GM19468 (cell line): Measurements from ENCODE around the gene BDKRB1.

ENCODE experiments used
- ATAC-seq: cut with Tn5 transposase; IDR thresholded peaks from one replicate; pipeline ENCODE4 v1.9.1; 2021; ENCODE audit warnings: mild to moderate bottlenecking, moderate library complexity, moderate number of reproducible peaks; ENCODE audit not compliant: unreplicated experiment; ENCODE audit errors: extremely low read depth

The BDKRB1 gene

DNA sequence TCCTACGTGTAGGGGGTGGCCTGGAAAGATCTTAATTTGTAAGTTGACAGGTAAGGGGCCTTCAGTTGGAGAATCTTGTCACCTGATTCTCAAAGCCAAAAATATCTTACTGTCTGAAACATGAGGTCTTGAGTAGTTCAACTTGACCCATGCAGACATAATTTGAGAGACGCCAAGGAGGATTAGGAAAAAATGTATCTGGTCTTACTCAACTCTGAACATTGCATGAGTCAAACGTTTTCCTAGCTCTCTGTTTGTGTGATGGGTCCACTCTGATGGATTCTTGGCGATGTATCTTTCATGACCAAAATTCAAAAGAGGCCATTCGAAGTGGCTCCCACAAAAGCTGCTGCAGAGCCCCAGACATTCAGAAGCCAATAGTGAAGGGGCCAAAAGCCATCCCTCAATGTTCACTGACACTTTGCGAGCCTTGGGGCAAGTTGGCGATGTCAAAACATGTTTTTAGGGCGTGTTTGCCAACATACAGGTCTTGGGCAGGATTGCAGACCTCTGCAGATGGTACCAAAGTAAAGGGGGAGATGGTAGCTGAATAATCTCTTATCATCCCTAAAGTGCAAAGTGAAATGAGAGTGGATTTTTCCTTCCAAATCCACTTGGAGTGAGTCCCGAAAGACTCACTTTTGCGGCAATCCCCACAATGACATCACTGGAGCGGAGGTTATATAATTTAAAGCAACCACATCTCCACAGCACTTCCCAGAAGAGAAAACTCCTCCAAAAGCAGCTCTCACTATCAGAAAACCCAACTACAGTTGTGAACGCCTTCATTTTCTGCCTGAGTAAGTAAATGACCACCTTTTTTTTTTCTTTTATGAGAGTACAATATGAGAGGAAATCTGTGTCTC is at the start of gene BDKRB1:
Gene BDKRB1, plus strand, starts transcription at position 710 of the 866 bp plus-strand sequence. CDS start 7,473 bp downstream, outside the sequence.
- no peak for ATAC-seq

DNA sequence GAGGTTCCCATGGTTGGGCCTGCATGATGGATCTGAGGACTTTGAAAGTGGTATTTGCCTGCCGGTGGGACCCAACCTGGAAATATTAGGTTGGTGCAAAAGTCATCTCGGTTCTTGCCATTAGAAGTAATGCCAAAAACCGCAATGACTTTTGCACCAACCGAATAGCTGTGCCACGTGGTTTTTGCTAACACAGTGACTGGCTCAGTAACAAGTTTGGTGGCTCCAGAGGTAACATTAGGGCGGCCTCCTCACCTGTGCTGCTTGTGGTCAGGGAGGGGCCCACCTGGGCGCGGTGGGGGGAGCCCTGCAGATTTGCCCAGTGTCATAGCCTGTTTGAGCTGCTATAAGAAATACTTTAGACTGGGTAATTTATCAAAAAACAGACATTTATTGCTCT is 49.5 kb upstream of the BDKRB1 start:
- ATAC-seq, result no peak

DNA sequence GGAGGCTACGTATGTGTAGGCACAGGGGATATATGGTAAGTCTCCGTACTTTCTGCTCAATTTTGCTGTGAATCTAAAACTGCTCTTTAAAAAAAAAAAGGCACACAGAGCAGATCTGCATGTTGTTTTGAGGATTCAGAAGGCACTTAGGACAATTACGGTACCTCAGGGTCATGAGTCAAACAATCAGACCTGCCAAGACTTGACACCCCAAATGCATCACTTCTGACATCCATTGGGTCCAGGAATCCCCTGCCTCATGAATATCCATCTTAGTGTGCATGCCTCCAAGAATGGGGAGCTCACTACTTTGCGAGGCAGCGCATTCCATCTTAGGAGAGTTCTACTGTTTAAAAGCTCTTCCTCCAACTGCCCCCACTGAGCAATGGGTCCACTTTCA is 48.3 kb upstream of the BDKRB1 start:
- ATAC-seq, result no peak

DNA sequence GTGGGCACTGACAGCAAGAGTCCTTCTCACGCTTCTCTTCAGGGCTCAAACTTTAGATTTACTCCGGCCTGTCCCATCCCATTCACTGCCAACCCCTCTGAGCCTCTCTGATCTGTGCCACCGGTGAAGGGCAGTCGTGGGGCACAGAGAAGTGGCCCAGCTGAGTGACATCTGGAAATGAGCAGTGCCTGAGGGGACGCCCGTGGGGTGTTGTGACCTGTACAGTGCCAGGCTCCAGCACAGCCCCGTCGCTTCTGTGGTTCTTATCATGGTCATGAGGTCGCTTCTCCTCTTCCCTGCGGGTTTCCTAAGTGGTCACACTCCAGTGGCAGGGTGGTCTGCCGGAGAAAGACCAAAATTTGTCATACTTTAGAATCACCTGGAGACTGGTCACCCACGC is 47.3 kb upstream of the BDKRB1 start:
- no peak for ATAC-seq

DNA sequence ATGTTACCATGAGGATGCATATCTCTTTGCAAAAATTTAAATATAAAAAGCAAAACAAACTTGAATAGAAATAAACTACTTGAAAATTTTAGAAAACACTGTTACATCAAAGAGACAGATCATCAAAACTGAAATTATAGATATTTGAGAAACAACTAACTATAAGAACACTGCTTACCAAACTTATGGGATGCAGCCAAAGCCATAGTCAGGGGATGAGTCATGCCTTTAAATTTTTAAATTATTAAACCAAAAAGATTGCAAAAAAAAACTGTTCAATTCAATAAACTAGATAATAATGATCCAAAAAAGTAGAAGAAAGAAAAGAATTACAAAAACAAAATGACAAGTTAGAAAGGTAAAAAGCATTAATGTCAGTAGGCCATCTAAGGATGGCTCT is 43.9 kb upstream of the BDKRB1 start:
- no peak for ATAC-seq

DNA sequence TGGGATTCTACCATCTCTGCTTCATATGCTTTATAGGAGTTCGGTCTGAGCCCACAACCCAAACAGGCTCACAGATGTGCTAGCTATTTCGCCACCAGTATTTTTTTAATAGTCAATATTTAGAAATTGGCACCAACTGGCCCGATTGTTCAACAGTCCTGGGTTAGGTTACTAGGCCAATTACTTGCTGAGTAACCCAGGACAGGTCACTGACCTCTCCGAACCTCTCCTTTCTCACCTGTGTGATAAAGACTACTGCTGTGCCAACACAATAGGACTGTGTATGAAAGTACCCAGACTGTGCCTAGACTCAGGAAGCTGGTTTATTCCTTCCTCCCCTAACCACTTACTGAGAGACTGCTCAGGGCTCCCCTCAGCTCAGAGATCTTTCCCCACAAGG is 43.1 kb upstream of the BDKRB1 start:
- no peak for ATAC-seq

DNA sequence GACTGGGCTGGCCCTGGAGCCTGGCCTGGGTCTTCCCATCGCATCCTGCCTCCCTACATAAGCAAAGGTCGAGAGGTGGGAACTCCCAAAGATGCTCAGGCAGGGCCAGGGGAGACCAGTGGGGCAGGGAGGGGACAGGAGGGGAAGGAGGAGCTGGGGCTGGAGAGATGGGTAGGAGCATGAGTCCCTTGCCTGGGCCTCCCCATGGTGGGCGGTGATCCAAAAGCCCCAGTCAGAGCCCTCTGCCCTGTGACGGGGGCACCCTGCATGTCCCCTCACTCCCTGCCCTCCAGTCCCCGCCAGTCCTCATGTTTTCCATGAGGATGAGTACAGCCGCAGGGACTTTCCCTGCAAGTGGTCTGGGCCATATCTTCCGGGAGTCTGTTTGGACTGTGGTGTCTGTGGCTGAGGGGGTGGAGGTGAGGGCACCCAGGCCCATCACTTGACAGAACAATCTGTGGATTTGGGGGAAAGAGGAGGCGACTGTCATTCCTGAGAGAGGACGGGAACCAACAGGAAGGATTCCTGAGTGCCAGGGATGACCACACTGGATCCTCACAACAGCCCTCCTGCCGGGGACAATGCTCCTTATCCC is 42.0 kb upstream of the BDKRB1 start:
- ATAC-seq, result no peak

DNA sequence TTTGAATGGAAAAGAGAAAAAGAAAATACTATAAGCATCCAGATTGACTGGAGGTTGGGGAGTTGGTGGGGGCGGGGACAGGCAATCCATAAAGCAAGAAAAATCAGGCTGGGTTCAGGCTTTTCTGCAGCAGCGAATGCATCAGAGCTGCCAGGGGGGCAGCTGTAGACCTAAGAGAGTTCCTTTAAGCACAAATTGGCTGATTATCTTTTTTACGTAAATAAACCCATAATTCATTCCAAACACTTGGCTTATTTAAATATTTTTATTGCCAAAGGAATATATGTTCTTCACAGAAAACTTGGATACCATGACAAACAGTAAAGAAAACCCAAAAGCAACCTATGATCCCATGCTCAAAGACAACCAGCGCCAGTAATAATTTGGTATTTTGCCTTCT is 41.2 kb upstream of the BDKRB1 start:
- ATAC-seq, result no peak

DNA sequence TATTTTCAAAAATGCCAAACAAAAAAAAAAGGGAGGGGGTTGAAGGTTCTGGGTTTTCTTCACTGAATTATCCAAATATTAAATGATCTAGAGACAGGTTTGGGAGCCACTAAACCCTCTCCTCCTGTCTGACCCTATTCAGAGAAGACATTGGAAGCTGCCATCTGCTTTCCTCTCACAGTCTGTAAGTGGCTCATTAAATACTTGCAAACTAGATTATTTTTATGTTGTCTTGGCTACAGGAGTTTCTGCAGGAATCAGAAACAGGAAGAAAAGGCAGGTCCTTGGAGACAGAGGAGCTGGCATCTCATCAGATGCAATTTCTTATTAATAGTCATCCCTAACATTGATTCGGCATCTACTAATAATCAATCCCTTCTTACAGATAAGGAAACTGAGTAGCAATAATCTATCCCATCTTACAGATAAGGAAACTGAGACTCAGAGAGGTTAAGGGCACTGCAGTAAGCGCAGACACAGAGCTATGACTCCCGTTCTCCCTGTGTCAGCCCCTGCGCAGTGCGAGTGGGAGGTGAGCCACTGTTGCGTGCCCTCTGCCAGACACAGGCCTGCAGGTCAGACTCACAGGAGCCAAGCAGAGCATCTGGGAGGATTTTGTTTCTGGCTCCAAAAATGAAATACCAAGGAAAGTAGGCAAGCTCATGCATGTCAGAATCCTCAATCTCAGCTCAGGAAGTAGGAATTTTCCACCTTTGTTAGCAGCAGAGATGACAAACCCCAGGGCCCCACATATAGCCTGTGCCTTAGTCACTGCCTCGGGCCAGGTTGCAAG is 40.4 kb upstream of the BDKRB1 start:
- ATAC-seq, result no peak

DNA sequence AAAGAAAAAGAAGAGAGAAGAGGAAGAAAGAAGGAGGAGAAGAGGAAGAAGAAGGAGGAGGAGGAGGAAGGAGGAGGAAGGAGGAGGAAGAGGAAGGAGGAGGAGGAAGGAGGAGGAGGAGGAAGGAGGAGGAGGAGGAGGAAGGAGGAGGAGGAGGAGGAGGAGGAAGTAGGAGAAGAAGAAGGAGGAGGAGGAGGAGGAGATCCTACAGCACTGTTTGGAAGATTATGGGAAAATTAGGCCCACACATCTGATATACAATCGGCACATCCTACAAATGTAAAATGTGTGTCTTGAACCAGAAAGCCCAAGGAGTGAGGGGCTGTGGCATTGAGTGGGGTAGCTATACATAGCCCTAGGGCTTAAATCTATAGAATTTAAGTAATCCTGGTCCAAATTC is 39.4 kb upstream of the BDKRB1 start:
- no peak for ATAC-seq

DNA sequence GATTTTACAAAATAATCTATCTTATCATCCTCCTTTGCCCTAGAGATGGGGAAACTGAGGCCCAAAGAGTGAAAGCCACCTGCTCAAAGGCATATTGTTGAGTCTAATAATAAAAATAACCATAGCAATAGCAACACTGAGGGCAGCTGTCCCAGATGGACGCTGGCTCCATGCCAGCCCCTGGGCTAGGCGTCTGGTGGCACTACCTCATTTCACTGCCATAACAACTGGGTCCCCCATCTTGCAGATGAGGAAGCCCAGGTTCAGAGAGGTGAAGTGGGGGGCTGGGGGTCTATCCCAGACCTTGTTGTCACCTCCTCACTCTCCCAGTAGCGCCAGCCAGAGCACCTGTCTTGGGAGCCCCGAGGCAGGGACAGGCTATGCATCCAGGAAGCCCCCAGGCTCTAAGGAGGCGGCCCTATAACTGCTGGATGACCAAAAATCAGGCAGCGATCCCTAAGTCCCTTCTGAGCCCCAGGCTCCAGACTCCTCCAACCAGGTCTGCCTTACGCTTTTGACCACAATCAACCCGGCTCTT is 38.6 kb upstream of the BDKRB1 start:
- no peak for ATAC-seq

DNA sequence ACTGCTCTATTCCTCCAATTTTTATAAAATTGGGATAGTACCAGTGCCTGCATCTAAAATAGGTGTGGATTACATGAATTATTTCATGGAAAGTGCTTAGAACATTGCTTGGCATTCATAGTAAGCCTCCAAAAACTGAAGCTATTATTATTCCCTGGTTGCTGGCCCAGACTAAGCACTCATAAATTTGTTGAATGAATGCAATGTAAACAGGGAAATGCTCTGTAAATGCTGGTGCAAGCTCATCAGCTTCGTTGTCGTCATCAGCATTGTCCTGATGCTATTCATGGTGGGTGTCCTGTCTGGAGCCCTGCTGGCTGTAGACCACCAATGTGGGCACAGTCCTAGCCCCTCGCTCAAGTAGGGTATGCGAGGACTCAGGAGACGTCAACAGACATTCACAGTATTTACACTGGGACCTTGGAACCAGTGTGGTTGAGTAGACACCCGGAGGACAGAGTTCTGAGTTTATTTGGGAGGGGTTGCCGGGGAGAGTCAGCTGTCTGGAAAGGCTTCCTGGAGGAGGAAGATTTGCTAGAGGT is 34.8 kb upstream of the BDKRB1 start:
- ATAC-seq, result no peak

DNA sequence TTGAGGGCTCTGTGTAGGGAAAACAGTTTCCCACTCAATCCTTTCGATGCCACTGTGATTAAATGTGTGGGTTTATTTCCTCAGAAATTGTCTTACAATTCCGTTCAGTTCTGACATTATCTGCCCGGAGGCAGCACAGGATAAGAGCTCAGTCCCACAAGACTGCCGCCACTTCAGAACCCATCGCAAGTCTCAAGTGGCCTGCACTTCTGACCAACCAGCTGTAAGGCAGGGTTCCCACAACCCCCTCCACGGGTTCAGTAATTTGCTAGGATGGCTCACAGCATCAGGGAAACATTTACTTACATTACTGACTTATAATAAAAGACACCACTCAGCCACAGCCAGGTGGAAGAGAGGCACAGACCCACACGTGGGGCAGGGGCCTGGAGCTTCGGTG is 34.2 kb upstream of the BDKRB1 start:
- no peak for ATAC-seq

DNA sequence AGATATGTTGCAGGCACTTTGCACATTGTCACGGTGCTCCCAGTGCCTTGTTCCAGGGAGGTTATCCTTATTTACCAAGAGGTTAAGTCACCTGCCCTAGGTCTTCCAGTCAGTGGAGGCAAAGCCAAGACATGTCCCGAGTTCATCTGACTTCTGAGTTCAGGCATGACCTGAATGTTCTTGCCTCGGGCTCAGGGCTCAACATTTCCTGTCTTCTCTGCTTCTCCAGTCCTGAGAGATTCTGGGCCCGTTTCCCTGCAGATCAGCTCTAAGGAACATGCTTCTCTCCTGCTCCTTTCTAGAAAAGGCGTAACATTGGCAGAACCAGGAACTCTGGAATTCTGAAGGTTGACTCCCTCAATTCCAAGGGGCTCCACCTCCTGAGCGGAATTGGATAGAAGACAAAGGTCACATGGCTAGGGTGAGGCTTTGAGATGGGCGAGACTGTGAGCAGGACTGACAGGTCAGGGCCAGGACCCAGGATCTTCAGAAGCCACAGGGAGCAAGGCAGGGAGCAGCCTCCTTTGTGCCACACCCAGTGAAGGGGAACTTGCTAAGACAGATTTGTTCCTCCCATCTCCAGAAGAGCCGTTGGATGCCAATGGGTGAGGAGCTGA is 31.4 kb upstream of the BDKRB1 start:
- ATAC-seq, result no peak

DNA sequence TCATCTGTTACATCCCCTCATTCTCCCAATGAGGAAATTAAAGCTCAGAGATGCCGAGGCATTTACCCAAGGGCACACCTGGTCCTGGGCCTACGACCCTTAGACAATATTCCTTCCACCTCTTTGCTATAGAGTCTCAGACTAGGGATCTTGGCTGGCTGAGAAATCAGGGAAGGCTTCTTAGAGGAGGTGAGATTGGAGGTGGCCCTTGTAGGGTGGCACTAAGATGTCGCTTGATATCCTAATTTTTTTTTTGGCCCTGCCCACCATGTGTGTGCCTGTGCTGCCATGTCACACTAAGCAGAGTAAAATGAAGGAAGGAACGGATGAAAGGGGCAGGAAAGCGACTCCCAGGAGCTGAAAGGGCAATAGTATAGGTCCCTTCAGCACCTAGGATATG is 30.8 kb upstream of the BDKRB1 start:
- no peak for ATAC-seq

DNA sequence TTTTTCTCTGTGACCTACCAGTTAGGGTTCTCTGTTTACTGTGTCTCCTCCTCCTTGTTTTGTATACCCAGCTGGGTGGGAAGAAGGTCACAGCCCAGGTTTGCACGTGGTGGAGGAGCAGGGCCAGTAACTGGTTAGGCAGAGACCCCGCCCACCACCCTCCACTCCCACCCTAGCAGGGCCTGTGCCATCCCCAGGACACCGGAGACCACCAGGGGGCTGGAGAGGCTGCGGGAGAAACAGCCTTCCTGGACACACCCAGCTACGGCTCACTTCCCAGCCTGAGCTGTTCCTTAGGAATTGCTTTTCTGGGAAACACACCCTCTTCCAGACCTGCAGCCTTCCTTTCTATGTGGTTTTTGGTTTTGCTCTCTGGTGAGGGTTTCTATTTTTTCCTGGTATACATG is 30.3 kb upstream of the BDKRB1 start:
- no peak for ATAC-seq

DNA sequence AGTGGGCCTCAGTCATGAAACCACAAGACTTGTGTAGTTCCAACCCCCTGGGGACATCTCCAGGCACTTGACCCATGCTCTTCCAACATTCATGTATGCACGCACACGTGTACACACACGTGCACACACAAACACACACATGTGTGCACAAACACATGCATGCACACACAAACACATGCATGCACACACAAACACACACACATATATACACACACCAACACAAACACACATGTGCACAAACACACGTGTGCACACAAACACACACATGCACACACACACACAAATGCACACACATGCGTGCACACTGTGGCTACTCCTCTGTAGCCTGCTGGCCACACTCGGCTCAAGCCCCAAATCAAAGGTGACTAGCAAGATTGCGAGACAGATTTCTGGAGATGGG is 28.6 kb upstream of the BDKRB1 start:
- no peak for ATAC-seq

DNA sequence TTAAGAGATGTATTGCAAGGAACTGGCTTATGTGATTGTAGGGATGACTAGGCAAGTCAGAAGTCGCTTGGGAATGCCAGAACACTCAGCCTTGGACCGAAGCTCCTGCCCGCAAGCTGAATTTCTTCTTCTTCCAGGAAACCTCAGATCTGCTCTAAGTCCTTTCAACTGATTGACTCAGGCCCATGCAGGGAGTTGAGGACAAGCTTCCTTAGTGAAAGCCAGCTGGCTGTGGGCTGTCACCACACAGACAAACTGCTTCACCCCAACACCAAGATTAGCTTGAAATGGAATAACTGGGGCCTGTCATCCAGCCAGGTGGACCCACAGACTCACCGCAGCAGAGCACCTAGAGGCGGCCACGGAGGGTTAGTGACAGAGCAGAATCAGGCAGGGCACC is 26.7 kb upstream of the BDKRB1 start:
- no peak for ATAC-seq

DNA sequence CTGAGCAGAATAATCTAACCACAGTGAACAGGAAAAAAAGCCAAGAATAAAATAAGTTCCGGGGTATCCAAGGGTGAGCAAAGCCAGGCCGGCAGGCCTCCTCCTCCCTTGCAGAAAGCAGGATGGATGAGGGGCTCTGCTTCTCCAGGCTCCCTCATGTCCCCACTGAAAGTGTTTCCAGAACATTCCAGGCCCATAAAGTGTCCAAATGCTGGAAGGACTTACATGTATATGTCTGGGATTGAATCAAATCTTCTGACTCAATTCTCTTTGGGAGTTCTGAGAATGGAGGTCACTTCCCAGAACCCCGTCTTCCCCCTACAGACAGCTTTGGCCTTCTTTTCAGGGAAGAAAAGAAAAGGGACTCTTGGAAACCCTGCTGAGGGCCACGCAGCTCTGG is 25.0 kb upstream of the BDKRB1 start:
- ATAC-seq, result no peak

DNA sequence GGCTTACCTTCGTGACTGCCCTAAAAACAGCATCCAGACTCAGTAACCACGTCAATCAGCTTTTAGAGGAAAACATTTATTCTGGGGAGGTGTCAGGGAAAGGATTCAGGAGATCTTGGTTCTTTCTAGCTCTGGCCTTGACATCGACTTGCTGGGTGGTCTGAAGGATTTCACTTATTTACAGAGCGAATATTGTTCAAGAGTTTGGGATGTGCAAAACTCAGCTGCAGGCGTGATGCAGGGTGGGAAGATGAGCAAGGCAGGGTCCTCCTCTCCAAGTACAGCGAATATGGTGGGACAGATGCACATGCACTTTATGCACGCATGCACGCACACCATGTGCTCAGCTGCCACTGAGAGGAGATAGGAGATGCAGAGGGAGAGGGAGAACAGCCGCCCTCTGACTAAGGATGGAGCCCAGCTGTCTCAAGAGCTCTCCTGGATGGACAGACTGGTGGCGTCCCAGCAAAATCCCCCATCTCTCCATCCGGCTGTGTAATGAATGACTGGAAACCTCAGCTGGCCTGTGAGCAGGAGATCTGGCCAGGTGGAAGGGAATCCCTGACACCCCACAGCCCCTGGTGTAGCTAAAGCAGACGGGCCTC is 24.4 kb upstream of the BDKRB1 start:
- ATAC-seq, result no peak
